Measurements from ENCODE around the gene SPCS1. TPM values are rescaled to one million over a fixed set of nuclear protein-coding genes. Genes with fewer than 3 reads are reported as not detected.

SPCS1 gene
- total and polyA plus RNA-seq, 9 of the 15 experiments (the other 6 are each of a cell fraction or from before 2014, with no cell fraction given): 73.9 to 567 (median 127) TPM

DNA sequence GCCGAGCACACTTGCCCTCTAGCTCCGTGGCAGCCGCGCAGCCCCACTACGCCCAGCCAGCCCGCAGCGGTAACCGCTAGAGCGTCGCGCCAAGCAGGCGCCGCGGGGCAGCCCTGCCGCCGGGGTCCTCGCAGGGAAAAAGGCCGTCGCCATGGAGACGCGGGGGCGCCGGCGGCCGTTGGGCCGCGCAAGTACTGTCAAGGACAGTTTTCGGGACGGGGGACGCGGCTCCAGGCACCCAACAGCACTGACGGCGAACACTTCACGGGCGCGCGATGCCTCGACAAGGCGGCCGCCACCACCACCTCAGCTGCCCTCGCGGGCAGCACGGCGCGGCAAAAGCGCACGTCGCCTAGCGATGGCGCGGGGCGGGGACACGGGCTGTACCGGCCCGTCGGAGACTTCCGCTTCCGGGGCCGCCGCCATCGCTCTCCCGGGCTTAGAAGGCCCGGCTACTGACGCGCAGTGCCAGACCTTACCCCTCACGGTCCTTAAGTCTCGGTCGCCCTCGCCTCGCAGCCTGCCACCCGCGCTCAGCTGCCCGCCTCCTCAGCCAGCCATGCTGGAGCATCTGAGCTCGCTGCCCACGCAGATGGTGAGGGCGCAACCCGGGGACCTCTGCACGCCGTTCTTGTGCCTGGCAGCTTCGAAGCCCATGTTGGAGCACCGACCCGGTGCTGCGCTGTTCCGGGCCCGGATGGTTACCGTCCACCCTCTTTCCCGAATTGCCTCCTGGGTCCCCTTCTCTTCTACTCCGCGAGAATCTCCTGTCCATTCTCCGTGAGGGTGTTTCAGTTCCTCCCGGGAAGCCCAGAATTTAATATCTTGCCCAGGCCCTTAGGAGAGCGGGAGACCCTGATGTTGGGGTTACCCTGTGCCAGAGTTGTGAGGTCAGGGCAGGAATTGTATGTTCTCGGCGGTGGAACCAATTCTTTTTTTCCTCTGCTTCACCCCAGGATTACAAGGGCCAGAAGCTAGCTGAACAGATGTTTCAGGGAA lies at the start of gene SPCS1, which contains the start of gene GLT8D1 (continued):
- TF ChIP-seq, protein P1, sequence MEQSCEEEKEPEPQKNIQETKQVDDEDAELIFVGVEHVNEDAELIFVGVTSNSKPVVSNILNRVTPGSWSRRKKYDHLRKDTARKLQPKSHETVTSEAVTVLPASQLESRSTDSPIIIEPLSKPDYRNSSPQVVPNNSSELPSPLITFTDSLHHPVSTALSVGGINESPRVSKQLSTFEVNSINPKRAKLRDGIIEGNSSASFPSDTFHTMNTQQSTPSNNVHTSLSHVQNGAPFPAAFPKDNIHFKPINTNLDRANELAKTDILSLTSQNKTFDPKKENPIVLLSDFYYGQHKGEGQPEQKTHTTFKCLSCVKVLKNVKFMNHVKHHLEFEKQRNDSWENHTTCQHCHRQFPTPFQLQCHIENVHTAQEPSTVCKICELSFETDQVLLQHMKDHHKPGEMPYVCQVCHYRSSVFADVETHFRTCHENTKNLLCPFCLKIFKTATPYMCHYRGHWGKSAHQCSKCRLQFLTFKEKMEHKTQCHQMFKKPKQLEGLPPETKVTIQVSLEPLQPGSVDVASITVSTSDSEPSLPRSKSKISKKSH (CRISPR knock-in tag; IDR thresholded peaks at IDR 0.05): no peak
- TF ChIP-seq TAF1 (IDR thresholded peaks at IDR 0.05; ENCODE audit: control insufficient read depth, extremely low read depth, insufficient read depth, low read length, severe bottlenecking): peak; percentile 38
- no peak for TF ChIP-seq ZNF217 (CRISPR knock-in tag; IDR thresholded peaks at IDR 0.05)
- TF ChIP-seq, protein P2, sequence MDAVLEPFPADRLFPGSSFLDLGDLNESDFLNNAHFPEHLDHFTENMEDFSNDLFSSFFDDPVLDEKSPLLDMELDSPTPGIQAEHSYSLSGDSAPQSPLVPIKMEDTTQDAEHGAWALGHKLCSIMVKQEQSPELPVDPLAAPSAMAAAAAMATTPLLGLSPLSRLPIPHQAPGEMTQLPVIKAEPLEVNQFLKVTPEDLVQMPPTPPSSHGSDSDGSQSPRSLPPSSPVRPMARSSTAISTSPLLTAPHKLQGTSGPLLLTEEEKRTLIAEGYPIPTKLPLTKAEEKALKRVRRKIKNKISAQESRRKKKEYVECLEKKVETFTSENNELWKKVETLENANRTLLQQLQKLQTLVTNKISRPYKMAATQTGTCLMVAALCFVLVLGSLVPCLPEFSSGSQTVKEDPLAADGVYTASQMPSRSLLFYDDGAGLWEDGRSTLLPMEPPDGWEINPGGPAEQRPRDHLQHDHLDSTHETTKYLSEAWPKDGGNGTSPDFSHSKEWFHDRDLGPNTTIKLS (IDR thresholded peaks at IDR 0.05; ENCODE audit: borderline replicate concordance, low read depth): peak; percentile 92
- no peak for TF ChIP-seq SP2 (IDR thresholded peaks at IDR 0.05; ENCODE audit: extremely low read depth, low read depth, low read length, poor library complexity, severe bottlenecking)
- no peak for TF ChIP-seq GATAD2A (IDR thresholded peaks at IDR 0.05)
- TF ChIP-seq, protein P3, sequence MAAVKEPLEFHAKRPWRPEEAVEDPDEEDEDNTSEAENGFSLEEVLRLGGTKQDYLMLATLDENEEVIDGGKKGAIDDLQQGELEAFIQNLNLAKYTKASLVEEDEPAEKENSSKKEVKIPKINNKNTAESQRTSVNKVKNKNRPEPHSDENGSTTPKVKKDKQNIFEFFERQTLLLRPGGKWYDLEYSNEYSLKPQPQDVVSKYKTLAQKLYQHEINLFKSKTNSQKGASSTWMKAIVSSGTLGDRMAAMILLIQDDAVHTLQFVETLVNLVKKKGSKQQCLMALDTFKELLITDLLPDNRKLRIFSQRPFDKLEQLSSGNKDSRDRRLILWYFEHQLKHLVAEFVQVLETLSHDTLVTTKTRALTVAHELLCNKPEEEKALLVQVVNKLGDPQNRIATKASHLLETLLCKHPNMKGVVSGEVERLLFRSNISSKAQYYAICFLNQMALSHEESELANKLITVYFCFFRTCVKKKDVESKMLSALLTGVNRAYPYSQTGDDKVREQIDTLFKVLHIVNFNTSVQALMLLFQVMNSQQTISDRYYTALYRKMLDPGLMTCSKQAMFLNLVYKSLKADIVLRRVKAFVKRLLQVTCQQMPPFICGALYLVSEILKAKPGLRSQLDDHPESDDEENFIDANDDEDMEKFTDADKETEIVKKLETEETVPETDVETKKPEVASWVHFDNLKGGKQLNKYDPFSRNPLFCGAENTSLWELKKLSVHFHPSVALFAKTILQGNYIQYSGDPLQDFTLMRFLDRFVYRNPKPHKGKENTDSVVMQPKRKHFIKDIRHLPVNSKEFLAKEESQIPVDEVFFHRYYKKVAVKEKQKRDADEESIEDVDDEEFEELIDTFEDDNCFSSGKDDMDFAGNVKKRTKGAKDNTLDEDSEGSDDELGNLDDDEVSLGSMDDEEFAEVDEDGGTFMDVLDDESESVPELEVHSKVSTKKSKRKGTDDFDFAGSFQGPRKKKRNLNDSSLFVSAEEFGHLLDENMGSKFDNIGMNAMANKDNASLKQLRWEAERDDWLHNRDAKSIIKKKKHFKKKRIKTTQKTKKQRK (IDR thresholded peaks at IDR 0.05; ENCODE audit: borderline replicate concordance, low read depth, low read length): no peak
- TF ChIP-seq TAL1 (IDR thresholded peaks at IDR 0.05): no peak
- TF ChIP-seq, protein P4, sequence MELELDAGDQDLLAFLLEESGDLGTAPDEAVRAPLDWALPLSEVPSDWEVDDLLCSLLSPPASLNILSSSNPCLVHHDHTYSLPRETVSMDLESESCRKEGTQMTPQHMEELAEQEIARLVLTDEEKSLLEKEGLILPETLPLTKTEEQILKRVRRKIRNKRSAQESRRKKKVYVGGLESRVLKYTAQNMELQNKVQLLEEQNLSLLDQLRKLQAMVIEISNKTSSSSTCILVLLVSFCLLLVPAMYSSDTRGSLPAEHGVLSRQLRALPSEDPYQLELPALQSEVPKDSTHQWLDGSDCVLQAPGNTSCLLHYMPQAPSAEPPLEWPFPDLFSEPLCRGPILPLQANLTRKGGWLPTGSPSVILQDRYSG (tag; conservative IDR thresholded peaks at IDR 0.05; ENCODE audit: low read depth): no peak
- no peak for TF ChIP-seq STAT5A (IDR thresholded peaks at IDR 0.05; ENCODE audit: borderline replicate concordance, low read length)
- no peak for TF ChIP-seq RCOR1 (IDR thresholded peaks at IDR 0.05; ENCODE audit: borderline replicate concordance in 1 of 2, low read depth in 2 of 2, low read length in 2 of 2)
- no peak for TF ChIP-seq MCM3 (IDR thresholded peaks at IDR 0.05)
- TF ChIP-seq RFX7 (CRISPR knock-in tag; IDR thresholded peaks at IDR 0.05): no peak
- TF ChIP-seq CCNT2 (IDR thresholded peaks at IDR 0.05; ENCODE audit: borderline replicate concordance, extremely low read depth, insufficient read length, low read depth, low read length): peak; percentile 69
- TF ChIP-seq ZKSCAN3 (CRISPR knock-in tag; IDR thresholded peaks at IDR 0.05): no peak
- TF ChIP-seq FOXK1 (CRISPR knock-in tag; IDR thresholded peaks at IDR 0.05; ENCODE audit: borderline replicate concordance): peak; percentile 29; the same call in 1 of the 2 replicates
- no peak for TF ChIP-seq MED1 (CRISPR knock-in tag; IDR thresholded peaks at IDR 0.05; ENCODE audit: borderline replicate concordance)
- no peak for TF ChIP-seq TOE1 (IDR thresholded peaks at IDR 0.05; ENCODE audit: borderline replicate concordance)
- TF ChIP-seq TOE1 (CRISPR knock-in tag; IDR thresholded peaks at IDR 0.05; ENCODE audit: borderline replicate concordance, low read depth): no peak

Measured in K562 (cell line).